Brain microvascular endothelial cell (primary cell): ENCODE measurements around the gene ADCY7.
A peak's percentile ranks its signal among the peaks of the same experiment; 100 is the strongest.
"Not testable (repeated sequence)": the region's sequence is repeated elsewhere in the genome, so short reads cannot be mapped to it uniquely, and the experiment has no call there.

Experiments
- DNase-seq: peaks from one replicate; pipeline ENCODE4 v3.0.0-alpha.2; 2020
- H3K27ac ChIP-seq: fragments of 250-450 bp; sonication (Bioruptor Pico); 2 replicates; pipeline ENCODE4 v1.5.1; 2020; ENCODE audit warnings: mild to moderate bottlenecking, moderate library complexity
- H3K27me3 ChIP-seq: fragments of 250-450 bp; sonication (Bioruptor Pico); replicated peaks from 2 replicates; pipeline ENCODE4 v1.5.1; 2020; ENCODE audit warnings: mild to moderate bottlenecking
- H3K36me3 ChIP-seq: fragments of 250-450 bp; sonication (Bioruptor Pico); replicated peaks from 2 replicates; pipeline ENCODE4 v1.5.1; 2020; ENCODE audit warnings: mild to moderate bottlenecking
- H3K4me3 ChIP-seq: 2 replicates; pipeline ENCODE4 v1.5.1; 2011; ENCODE audit warnings: low read depth, mild to moderate bottlenecking, control low read depth, low read length, moderate library complexity
- in situ Hi-C: cut with HindIII; loops from 2 replicates; pipeline ENCODE4 v1.10.0; 2017; ENCODE audit warnings: low sequenced_read_pairs, low pct_ligation_motif_present
- TF ChIP-seq, protein P1 (sequence below): IDR thresholded peaks from 2 replicates; pipeline ENCODE4 v1.5.1; 2011; ENCODE audit warnings: low read depth, mild to moderate bottlenecking, moderate library complexity, low read length, control low read depth, inconsistent platforms; ENCODE audit errors: missing control alignments

The ADCY7 gene

DNA sequence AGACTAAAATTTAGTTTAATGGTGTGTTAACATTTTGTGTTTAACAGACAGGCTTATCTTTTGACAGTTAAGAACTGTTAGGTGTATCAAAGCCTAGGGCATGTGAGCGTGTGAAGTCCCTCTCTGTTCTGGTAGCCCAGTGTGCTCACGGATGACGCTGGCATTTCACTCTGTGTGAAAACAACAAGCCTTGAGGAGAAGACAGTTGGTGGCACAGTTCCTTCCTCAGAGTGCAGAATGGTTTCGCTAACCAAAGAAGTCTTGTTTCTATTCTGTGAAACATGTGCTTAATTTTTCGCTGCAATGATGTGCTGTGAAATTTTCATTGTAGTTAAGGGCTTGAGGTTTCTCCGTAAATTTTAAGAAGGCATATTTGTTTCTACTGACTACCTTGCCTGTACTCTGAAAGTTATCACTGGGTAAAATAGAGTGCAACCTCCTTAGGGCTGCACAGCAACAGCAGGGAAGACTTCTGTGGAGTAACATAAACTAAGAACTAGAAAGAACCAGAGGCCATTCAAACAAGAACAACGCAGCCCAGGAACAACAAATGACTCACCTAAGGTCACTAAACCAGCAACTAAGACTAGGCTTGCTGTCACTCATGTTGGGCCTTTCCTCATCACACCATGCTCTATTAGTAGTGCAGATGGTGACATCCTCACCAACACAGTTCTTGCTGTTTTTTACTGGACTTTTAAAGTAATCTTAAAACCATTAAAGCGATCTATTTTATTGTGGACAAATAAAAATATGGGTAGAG, 69.0 kb downstream of the ADCY7 start:
- peaks cover 3% of the 10 kb centered on the region for H3K36me3 ChIP-seq
- in situ Hi-C loops = no loop called here
- TF ChIP-seq, protein P1, sequence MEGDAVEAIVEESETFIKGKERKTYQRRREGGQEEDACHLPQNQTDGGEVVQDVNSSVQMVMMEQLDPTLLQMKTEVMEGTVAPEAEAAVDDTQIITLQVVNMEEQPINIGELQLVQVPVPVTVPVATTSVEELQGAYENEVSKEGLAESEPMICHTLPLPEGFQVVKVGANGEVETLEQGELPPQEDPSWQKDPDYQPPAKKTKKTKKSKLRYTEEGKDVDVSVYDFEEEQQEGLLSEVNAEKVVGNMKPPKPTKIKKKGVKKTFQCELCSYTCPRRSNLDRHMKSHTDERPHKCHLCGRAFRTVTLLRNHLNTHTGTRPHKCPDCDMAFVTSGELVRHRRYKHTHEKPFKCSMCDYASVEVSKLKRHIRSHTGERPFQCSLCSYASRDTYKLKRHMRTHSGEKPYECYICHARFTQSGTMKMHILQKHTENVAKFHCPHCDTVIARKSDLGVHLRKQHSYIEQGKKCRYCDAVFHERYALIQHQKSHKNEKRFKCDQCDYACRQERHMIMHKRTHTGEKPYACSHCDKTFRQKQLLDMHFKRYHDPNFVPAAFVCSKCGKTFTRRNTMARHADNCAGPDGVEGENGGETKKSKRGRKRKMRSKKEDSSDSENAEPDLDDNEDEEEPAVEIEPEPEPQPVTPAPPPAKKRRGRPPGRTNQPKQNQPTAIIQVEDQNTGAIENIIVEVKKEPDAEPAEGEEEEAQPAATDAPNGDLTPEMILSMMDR = no peak
- H3K27me3 ChIP-seq = no peaks in the 10 kb centered on the region
- DNase-seq = peak; percentile 31
- no peak overlapping the region for H3K27ac ChIP-seq
- H3K4me3 ChIP-seq = no peak overlapping the region

DNA sequence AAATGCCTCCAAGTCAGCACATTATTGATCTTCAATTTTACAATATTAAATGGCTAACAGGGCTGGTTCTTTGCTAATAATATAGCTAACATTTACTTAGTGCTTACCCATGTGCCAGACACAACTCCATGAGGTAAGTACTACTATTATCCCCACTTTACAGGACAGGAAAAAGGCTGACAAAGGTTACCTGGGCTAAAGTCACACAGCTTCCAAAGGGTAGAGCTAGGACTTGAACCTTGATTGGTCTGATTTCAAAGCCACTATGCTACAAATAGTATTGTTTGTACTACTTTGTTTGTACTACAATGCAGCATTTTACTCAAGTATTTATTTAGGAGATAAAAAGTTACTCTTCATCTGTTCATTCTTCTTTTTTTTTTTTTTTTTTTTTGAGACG, 70.5 kb downstream of the ADCY7 start:
- TF ChIP-seq, protein P1 = no peak
- Histone ChIP-seq H3K36me3 (peaks cover 6% of the 10 kb centered on the region), H3K27me3 (no peaks in the 10 kb centered on the region), H3K27ac (no peak overlapping the region), H3K4me3 (no peak overlapping the region)
- in situ Hi-C loops = no loop called here
- DNase-seq = no peak

DNA sequence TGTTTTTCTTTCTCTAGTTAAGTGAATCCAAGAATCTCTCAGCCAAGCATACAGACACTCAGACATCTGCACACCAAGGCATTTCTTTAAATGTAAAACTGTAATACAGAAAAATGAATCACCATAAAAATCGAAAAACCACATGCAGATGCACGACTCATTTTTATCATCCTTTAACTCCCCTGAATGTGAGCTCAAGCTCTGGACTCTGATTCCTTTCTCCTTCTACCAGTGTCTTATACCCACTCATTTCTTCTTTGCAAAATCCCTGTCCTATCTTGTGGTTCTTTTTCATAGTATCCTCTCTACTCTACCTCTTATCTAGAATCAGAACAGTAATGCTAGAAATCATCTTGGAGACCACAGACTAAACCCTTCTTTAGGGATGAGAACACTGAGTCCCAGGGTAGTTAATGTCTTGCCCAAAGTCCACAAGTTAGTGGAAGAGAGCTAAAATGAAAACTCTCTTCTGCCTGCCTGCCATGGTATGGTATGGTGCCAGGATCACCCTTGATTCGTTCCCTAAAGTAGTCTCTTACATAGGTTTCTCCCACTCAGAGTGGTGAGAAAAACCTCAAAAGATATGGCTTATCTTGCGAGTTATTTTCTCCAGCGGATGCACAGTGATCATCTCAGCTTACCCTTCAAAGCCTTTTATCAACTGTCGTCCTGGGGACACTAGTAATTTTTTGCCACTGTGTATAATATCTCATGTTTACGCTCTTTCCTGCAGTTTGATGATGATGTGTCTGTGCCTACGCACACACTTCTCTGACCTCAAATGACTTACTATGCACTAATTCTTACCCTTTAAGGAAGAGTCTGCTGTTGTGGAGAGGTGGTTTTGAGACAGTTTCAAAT, 72.2 kb downstream of the ADCY7 start:
- Histone ChIP-seq H3K27ac (no peak overlapping the region), H3K36me3 (peaks cover 9% of the 10 kb centered on the region), H3K4me3 (no peak overlapping the region), H3K27me3 (no peaks in the 10 kb centered on the region)
- TF ChIP-seq, protein P1 = no peak
- in situ Hi-C loops = no loop called here
- DNase-seq = no peak

DNA sequence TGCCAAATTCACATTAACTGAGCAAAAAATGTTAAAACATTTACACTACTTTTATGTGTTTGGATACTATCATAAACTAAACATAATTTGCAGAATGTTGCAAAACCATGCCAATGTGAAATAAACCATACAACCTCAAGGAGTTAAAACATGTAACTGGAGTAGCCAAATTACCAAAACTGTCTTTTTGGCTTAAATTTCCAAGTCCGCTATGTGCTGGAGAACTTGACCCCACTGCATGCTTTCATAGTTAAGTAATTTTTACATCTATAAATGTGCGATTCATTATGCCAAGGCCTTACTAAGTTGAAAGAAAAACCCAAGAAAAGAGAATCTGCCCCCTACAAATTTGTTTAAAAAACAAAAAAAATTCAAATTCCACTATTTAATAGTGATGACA, 74.2 kb downstream of the ADCY7 start:
- Histone ChIP-seq H3K4me3 (no peak overlapping the region), H3K36me3 (peaks cover 9% of the 10 kb centered on the region), H3K27ac (no peak overlapping the region), H3K27me3 (no peaks in the 10 kb centered on the region)
- DNase-seq = no peak
- in situ Hi-C loops = no loop called here
- TF ChIP-seq, protein P1 = no peak

DNA sequence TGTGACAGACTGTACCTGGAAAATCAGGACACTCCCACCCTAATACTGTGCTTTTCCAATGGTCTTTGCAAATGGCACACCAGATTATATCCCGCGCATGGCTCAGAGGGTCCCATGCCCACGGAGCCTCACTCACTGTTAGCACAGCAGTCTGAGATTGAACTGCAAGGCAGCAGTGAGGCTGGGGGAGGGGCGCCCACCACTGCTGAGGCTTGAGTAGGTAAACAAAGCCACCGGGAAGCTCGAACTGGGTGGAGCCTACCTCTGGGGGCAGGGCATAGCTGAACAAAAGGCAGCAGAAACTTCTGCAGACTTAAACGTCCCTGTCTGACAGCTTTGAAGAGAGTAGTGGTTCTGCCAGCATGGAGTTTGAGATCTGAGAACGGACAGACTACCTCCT, 77.2 kb downstream of the ADCY7 start:
- in situ Hi-C loops, H3K27me3 ChIP-seq, H3K27ac ChIP-seq, DNase-seq, H3K4me3 ChIP-seq, H3K36me3 ChIP-seq: not testable (repeated sequence)

DNA sequence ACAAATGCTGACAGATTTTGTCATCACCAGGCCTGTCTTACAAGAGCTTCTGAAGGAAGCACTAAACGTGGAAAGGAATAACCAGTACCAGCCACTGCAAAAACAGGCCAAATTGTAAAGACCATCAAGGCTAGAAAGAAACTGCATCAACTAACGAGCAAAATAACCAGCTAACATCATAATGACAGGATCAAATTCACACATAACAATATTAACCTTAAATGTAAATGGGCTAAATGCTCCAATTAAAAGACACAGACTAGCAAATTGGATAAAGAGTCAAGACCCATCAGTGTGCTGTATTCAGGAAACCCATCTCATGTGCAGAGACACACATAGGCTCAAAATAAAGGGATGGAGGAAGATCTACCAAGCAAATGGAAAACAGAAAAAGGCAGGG, 78.9 kb downstream of the ADCY7 start:
- in situ Hi-C loops = not testable (repeated sequence)

More for the DNA sequence above, 78.9 kb downstream of the ADCY7 start:
- H3K4me3 ChIP-seq, DNase-seq, H3K27me3 ChIP-seq, H3K27ac ChIP-seq: not testable (repeated sequence)
- H3K36me3 ChIP-seq = peaks cover 19% of the 10 kb centered on the region
